Natural killer cell treated with Interleukin-12 subunit alpha and Interleukin-12 subunit beta and Interleukin-15 and Interleukin-18, amount 100 ng/mL, for 72 hours (primary cell): ENCODE data around the gene MIPOL1. TPM values are rescaled to one million over a fixed set of nuclear protein-coding genes. Genes with fewer than 3 reads are reported as not detected.
"Not testable (repeated sequence)": the region's sequence is repeated elsewhere in the genome, so short reads cannot be mapped to it uniquely, and the experiment has no call there.

Source experiments
- ATAC-seq, 2 donors: fragments of 150-1000 bp; cut with Tn5 transposase in 1 of 2; sonication (Bioruptor Pico), chemical (Tn5 transposase) in 1 of 2; 2 replicates each; pipeline ENCODE4 v1.10.0; 2021
- DNase-seq: peaks from one replicate; pipeline ENCODE4 v3.0.0; 2022; ENCODE audit warnings: low spot score
- H3K27ac Mint-ChIP-seq, 2 donors: 1 replicate in 1 of 2; 2 replicates in 1 of 2; pipeline ENCODE4 v1.8.0; 2022; ENCODE audit warnings: mixed read lengths in 2 of 2, mild to moderate bottlenecking in 1 of 2, moderate library complexity in 1 of 2
- H3K27me3 Mint-ChIP-seq, 2 donors: 1 replicate in 1 of 2; 2 replicates in 1 of 2; pipeline ENCODE4 v1.8.0; 2022; ENCODE audit warnings: mixed read lengths in 2 of 2
- H3K36me3 Mint-ChIP-seq: one replicate; pipeline ENCODE4 v1.8.0; 2022; ENCODE audit warnings: mixed read lengths
- H3K4me1 Mint-ChIP-seq, 2 donors: 1 replicate in 1 of 2; 2 replicates in 1 of 2; pipeline ENCODE4 v1.8.0; 2022; ENCODE audit warnings: low read depth in 2 of 2, mixed read lengths in 2 of 2, mild to moderate bottlenecking in 1 of 2
- H3K4me3 Mint-ChIP-seq: one replicate; pipeline ENCODE4 v1.8.0; 2022; ENCODE audit warnings: mixed read lengths
- H3K9me3 Mint-ChIP-seq: 2 replicates; pipeline ENCODE4 v1.8.0; 2022; ENCODE audit warnings: mixed read lengths
- total RNA-seq, 2 donors: library from RNA; stranded (reverse); gene quantifications; one replicate each; pipeline ENCODE4 v1.2.3, GENCODE V29; 2022

MIPOL1 gene
- total RNA-seq, 2 donors from 2014 or later, result not detected

DNA sequence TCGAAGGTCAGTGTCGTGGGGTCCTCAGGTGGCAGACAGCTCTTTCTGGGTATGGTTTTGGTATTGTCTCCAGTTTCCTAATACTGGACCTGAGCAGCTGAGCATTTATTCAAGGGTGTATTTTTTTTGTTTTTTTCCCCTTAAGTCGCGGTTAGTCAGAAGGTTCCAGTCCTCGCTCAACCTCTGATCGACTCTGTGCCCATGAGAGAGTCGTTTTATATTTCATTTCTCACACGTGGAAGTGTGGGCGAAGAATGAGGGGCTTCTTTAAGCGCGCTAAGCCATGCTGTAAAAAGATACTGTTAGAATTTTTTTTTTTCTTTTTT lies 499 bp downstream of the MIPOL1 start:
- Mint-ChIP-seq H3K9me3 (peaks cover 12% of the 10 kb centered on the region), H3K27me3 (peaks cover 0 to 9% of the 10 kb centered on the region in 2 donors), H3K36me3 (peaks cover 5% of the 10 kb centered on the region), H3K27ac (no peak overlapping the region), H3K4me3 (peak overlapping the region; percentile 13), H3K4me1 (peaks cover 0 to 3% of the 10 kb centered on the region in 2 donors)
- no peak for ATAC-seq
- DNase-seq, result no peak

DNA sequence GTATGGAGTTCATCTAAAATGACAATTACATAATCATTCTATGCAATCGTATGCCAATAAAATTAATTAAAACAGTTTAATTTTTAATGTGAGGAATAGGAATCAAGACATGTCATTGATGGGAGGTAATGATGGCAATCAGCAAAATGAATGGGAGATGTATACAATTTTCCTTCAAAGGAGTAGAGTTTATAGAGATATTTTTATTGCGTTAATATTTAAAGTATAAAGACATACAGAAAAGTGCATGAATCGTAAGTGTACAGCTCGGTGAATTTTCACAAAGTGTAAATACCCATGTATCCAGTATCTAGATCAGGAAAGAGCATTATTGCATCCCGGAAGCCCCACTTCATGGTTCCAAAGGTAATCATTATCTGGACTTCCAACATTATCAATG lies 1.2 kb downstream of the MIPOL1 start:
- no peak overlapping the region for H3K27ac Mint-ChIP-seq
- peaks cover 0 to 9% of the 10 kb centered on the region in 2 donors for H3K27me3 Mint-ChIP-seq
- peaks cover 5% of the 10 kb centered on the region for H3K36me3 Mint-ChIP-seq
- H3K4me3 Mint-ChIP-seq, result no peak overlapping the region
- H3K4me1 Mint-ChIP-seq, result peaks cover 0 to 3% of the 10 kb centered on the region in 2 donors
- ATAC-seq, result no peak
- peaks cover 12% of the 10 kb centered on the region for H3K9me3 Mint-ChIP-seq
- no peak for DNase-seq

DNA sequence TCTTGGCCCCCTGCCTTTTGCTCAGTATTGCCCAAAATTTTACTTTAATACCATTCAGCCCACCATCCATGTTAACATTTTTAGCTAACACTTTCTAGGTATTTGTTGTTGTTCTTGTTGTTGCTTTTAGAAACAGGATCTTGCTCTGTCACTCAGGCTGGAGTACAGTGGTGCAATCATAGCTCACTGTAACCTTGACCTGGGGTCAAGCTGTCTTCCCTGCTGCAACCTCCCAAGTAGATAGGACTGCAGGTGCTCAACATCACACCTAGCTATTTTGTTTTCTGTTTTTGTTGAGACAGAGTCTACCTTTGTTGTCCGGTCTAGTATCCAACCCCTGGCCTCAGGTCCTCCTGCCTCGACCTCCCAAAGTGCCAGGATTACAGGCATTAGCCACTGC lies 4.0 kb downstream of the MIPOL1 start:
- peaks cover 8% of the 10 kb centered on the region for H3K9me3 Mint-ChIP-seq
- peaks cover 0 to 3% of the 10 kb centered on the region in 2 donors for H3K4me1 Mint-ChIP-seq

DNA sequence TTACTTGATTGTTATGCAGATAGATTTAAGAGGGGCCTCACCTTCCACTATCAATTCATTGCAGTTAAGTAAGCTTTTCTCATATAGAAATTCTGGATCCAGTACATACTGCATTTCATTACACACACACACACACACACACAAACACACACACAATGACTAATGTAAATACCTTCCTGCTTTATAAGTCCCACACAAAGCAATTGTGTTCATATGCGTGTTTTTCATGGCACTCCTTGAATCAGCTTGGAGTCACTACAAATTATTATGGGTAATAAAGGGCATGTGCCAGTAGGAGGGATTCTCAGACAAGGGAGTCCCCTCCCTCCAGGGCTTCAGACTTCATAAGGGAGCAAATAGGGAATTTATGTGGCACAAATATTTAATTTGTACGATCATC lies 4.5 kb downstream of the MIPOL1 start:
- peaks cover 2% of the 10 kb centered on the region for H3K36me3 Mint-ChIP-seq
- no peak for ATAC-seq
- H3K27ac Mint-ChIP-seq, result no peak overlapping the region
- peaks cover 8% of the 10 kb centered on the region for H3K9me3 Mint-ChIP-seq
- H3K27me3 Mint-ChIP-seq, result peaks cover 0 to 6% of the 10 kb centered on the region in 2 donors
- no peak overlapping the region for H3K4me3 Mint-ChIP-seq
- peaks cover 0 to 2% of the 10 kb centered on the region in 2 donors for H3K4me1 Mint-ChIP-seq
- DNase-seq, result no peak

More for the DNA sequence above, 4.0 kb downstream of the MIPOL1 start:
- Mint-ChIP-seq H3K36me3 (peaks cover 5% of the 10 kb centered on the region), H3K4me3 (no peak overlapping the region), H3K27me3 (peaks cover 0 to 6% of the 10 kb centered on the region in 2 donors), H3K27ac (no peak overlapping the region)
- ATAC-seq, result no peak
- DNase-seq, result no peak

DNA sequence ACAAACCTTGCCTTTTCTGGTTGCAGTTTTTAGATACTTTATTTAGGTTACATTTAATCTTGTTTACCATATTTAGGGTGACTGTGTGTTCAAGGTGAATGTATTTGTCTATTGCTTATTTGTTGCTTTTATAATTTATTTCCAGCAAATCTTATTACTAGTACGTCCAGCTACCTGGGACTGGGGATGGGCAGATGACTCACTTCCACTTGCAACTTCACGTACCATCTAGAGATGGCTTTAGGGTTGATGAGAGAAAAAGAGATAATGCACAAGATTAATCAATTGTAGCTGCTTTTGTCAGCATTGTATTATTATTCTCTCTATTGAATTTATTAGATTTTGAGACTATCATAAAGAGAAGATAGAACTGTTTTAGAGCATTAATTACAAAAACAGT lies 5.1 kb downstream of the MIPOL1 start:
- no peaks in the 10 kb centered on the region for H3K4me1 Mint-ChIP-seq
- no peak overlapping the region for H3K4me3 Mint-ChIP-seq
- H3K27ac Mint-ChIP-seq, result no peak overlapping the region
- H3K9me3 Mint-ChIP-seq, result peaks cover 8% of the 10 kb centered on the region
- ATAC-seq (no peak), DNase-seq (no peak)
- H3K36me3 Mint-ChIP-seq, result no peaks in the 10 kb centered on the region
- H3K27me3 Mint-ChIP-seq, result peaks cover 0 to 2% of the 10 kb centered on the region in 2 donors

DNA sequence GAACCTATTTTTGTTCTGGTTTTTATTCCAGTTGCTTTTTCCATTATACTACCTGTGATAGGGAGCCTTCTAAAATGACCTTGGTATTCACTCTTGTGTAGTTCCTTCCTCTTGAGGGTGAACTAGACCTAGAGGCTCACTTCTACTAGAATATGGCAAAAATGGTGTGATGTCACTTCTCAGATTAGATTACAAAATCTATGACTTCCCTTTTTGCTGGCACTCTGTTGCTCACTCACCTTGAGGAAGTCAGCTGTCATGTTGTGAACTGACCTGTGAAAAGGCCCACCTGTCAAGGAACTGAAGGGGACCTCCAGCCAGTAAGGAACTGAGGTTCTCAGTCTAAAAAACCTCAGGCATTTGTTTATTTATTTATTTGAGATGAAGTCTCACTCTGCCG lies 5.7 kb downstream of the MIPOL1 start:
- no peak for ATAC-seq
- no peaks in the 10 kb centered on the region for H3K4me1 Mint-ChIP-seq
- H3K9me3 Mint-ChIP-seq, result peaks cover 8% of the 10 kb centered on the region
- H3K27ac Mint-ChIP-seq, result no peak overlapping the region
- no peak for DNase-seq
- H3K27me3 Mint-ChIP-seq, result no peaks in the 10 kb centered on the region
- no peak overlapping the region for H3K4me3 Mint-ChIP-seq
- H3K36me3 Mint-ChIP-seq, result no peaks in the 10 kb centered on the region

DNA sequence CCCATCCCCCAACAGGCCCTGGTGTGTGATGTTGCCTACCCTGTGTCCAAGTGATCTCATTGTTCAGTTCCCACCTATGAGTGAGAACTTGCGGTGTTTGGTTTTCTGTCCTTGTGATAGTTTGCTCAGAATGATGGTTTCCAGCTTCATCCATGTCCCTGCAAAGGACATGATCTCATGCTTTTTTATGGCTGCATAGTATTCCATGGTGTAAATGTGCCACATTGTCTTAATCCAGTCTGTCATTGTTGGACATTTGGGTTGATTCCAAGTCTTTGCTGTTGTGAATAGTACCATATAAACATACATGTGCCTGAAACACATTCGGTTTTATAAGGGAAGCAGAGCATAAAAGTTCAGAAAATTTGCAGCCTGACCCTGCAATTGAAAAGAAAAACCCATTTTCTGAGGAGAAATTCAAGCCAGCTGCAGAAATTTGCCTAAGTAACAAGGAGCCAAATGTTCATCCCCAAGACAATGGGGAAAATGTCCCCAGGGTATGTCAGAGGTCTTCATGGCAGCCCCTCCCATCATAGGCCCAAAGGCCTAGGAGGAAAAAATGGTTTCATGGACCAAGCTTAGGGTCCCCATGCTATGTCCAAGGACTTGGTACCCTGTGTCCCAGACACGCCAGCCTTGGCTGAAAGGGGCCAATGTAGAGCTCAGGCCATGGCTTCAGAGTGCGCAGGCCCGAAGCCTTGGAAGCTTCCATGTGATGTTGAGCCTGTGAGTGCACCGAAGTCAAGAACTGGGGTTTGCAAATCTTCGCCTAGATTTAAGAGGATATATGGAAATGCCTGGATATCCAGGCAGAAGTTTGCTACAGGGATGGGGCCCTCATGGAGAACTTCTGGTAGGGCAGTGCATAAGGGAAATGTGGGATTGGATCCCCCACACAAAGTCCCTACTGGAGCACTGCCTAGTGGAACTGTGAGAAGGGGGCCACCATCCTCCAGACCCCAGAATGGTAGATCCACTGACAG lies 8.2 kb downstream of the MIPOL1 start:
- not testable (repeated sequence) for H3K4me3 Mint-ChIP-seq, H3K36me3 Mint-ChIP-seq, H3K27ac Mint-ChIP-seq

DNA sequence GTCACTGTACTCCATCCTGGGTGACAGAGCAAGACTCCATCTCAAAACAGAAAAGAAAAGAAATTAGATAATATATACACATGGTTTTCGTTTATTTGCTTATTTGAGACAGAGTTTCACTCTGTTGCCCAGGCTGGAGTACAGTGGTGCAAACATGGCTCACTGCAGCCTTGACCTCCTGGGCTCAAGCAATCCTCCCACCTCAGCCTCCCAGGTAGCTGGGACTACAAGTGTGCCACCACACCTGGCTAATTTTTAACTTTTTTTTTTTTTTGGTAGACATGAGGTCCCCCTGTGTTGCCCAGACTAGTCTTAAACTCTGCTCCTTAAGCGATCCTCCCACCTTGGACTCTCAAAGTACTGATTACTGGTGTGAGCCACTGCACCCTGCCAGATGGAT lies 11.9 kb downstream of the MIPOL1 start:
- H3K9me3 Mint-ChIP-seq, result peaks cover 21% of the 10 kb centered on the region
- not testable (repeated sequence) for H3K4me3 Mint-ChIP-seq, H3K36me3 Mint-ChIP-seq, DNase-seq, H3K27ac Mint-ChIP-seq, H3K4me1 Mint-ChIP-seq, H3K27me3 Mint-ChIP-seq, ATAC-seq

More for the DNA sequence above, 8.2 kb downstream of the MIPOL1 start:
- not testable (repeated sequence) for H3K27me3 Mint-ChIP-seq, DNase-seq, ATAC-seq, H3K4me1 Mint-ChIP-seq
- H3K9me3 Mint-ChIP-seq, result peaks cover 12% of the 10 kb centered on the region

DNA sequence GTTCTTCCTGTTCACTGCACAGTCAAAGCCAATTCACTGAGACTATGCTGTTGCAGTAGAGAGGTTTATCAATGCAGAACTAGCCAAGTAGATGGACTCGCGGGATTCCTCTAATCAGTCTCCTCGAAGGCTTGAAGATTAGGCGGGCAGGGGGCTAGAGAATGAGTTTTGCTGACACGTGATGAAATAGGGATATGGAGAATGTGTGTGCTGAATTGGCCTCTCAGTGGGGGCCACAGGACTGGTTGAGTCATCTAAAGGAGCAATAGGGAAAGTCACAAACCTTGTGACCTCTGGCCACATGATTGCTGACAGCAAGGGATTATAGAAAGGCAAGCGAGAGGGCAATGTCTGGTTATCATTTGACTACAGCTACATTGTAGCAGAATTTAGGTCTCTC lies 12.7 kb downstream of the MIPOL1 start:
- no peak overlapping the region for H3K27ac Mint-ChIP-seq
- ATAC-seq, result no peak

DNA sequence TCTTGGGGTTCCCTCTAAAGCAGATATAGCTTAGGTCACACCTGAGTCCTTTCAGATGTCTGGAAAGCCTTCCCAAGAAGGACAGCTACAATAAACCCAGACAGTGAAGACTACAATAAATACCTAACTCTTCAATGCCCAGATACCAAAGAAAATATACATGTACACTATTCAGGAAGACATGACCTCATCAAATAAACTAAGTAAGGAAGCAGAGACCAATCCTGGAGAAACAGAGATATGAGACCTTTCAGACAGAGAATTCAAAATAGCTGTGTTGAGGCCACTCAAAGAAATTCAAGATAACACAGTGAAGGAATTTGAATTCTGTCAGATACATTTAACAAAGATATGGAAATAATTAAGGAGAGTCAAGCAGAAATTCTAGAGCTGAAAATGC lies 15.3 kb downstream of the MIPOL1 start:
- Mint-ChIP-seq H3K36me3 (no peaks in the 10 kb centered on the region), H3K27me3 (no peaks in the 10 kb centered on the region), H3K4me1 (no peaks in the 10 kb centered on the region), H3K27ac (no peak overlapping the region), H3K4me3 (no peak overlapping the region), H3K9me3 (peaks cover 29% of the 10 kb centered on the region)
- no peak for ATAC-seq
- no peak for DNase-seq

More for the DNA sequence above, 12.7 kb downstream of the MIPOL1 start:
- peaks cover 24% of the 10 kb centered on the region for H3K9me3 Mint-ChIP-seq
- no peaks in the 10 kb centered on the region for H3K4me1 Mint-ChIP-seq
- no peak for DNase-seq
- no peaks in the 10 kb centered on the region for H3K27me3 Mint-ChIP-seq
- H3K4me3 Mint-ChIP-seq, result no peak overlapping the region
- no peaks in the 10 kb centered on the region for H3K36me3 Mint-ChIP-seq

DNA sequence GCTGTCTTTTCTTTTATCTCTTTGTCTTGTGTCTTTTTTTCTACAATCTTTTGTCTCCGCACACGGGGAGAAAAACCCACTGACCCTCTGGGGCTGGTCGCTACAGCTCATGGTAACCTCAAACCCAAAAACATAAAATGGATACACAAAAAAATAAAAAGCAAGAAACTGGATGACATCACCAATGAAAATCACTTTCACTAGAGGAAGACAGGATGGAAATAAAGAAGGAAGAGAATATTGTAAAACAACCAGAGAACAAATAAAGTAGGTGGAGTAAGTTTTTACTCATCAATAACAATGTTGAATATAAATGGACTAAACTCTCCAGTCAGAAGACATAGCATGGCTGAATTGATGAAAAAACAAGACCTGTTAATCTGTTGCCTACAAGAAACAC lies 17.6 kb downstream of the MIPOL1 start:
- peaks cover 27% of the 10 kb centered on the region for H3K9me3 Mint-ChIP-seq
- no peak for ATAC-seq

DNA sequence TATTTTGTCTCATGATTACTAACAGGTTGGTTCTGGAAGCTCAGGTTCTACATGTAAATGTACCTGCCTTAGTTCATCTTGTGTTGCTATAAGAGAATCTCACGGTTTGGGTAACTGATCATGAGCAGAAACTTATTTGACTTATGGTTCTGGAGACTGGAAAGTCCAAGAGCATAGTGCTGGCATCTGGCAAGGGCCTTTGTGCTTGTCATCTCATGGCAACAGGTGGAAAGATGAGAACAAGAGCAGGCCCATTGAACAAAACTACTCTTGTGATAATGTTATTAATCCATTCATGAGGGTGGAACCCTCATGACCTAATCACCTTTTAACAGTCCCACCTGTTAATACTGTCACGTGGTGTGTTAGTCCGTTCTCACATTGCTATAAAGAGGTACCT lies 23.3 kb downstream of the MIPOL1 start:
- no peak for DNase-seq
- peaks cover 5% of the 10 kb centered on the region for H3K36me3 Mint-ChIP-seq
- H3K27ac Mint-ChIP-seq, result no peak overlapping the region
- no peak overlapping the region for H3K4me3 Mint-ChIP-seq
- no peaks in the 10 kb centered on the region for H3K4me1 Mint-ChIP-seq
- H3K27me3 Mint-ChIP-seq, result no peaks in the 10 kb centered on the region
- peaks cover 16% of the 10 kb centered on the region for H3K9me3 Mint-ChIP-seq
- ATAC-seq, result no peak

More for the DNA sequence above, 17.6 kb downstream of the MIPOL1 start:
- H3K4me3 Mint-ChIP-seq, result no peak overlapping the region
- H3K27ac Mint-ChIP-seq, result no peak overlapping the region
- no peaks in the 10 kb centered on the region for H3K27me3 Mint-ChIP-seq
- DNase-seq, result no peak
- H3K4me1 Mint-ChIP-seq, result no peaks in the 10 kb centered on the region
- H3K36me3 Mint-ChIP-seq, result no peaks in the 10 kb centered on the region

DNA sequence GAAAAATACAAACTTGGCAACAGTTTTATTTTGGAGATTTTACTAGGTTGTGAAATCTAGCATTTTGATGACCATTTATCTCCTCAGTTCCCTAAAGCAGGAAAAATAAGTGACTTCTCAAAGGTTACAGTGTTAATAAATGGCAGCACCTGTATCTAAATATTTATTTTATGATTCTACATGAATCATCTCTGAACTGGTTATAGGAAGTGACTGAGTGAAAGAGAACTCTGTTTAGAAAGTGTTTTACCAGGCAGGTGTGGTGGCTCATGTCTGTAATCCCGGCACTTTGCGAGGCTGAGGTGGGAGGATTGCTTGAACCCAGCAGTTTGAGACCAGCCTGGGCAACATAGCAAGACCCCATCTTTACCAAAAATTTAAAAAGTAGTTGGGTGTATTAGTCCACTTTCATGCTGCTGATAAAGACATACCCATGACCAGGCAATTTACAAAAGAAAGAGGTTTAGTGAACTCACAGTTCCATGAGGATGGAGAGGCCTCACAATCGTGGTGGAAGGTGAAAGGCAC lies 26.3 kb downstream of the MIPOL1 start:
- Mint-ChIP-seq H3K36me3 (peaks cover 5% of the 10 kb centered on the region), H3K27me3 (no peaks in the 10 kb centered on the region), H3K4me3 (no peak overlapping the region), H3K27ac (no peak overlapping the region), H3K4me1 (no peaks in the 10 kb centered on the region), H3K9me3 (peaks cover 15% of the 10 kb centered on the region)
- DNase-seq (no peak), ATAC-seq (no peak)

DNA sequence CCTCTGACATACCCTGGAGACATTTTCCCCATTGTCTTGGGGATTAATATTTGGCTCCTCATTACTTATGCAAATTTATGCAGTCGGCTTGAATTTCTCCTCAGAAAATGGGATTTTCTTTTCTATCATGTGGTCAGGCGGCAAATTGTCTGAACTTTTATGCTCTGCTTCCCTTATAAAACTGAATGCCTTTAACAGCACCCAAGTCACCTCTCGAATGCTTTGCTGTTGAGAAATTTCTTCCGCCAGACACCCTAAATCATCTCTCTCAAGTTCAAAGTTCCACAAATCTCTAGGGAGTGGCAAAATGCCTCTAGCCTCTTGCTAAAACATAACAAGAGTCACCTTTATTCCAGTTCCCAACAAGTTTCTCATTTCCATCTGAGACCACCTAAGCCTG lies 27.9 kb downstream of the MIPOL1 start:
- not testable (repeated sequence) for H3K27ac Mint-ChIP-seq, H3K36me3 Mint-ChIP-seq, ATAC-seq, DNase-seq, H3K4me1 Mint-ChIP-seq, H3K4me3 Mint-ChIP-seq, H3K27me3 Mint-ChIP-seq
- peaks cover 15% of the 10 kb centered on the region for H3K9me3 Mint-ChIP-seq
